22Rv1 (cell line): ENCODE data around the gene DSTN.

Experiments used
- H3K27ac ChIP-seq: fragments of 450-650 bp; 2 replicates; pipeline ENCODE4 v1.5.1; 2017
- ZFX ChIP-seq: fragments of 450-650 bp; IDR thresholded peaks from 2 replicates; pipeline ENCODE4 v1.6.1; 2017; ENCODE audit warnings: antibody characterized with exemption, borderline replicate concordance
- TF ChIP-seq, protein P1 (sequence below): fragments of 450-650 bp; IDR thresholded peaks from 2 replicates; pipeline ENCODE4 v1.5.1; 2017; ENCODE audit warnings: mild to moderate bottlenecking

The DSTN gene

GRCh38 chr20:17650301-17651128, 80.6 kb downstream of the DSTN start:
- no peak for TF ChIP-seq ZFX
- TF ChIP-seq, protein P1, sequence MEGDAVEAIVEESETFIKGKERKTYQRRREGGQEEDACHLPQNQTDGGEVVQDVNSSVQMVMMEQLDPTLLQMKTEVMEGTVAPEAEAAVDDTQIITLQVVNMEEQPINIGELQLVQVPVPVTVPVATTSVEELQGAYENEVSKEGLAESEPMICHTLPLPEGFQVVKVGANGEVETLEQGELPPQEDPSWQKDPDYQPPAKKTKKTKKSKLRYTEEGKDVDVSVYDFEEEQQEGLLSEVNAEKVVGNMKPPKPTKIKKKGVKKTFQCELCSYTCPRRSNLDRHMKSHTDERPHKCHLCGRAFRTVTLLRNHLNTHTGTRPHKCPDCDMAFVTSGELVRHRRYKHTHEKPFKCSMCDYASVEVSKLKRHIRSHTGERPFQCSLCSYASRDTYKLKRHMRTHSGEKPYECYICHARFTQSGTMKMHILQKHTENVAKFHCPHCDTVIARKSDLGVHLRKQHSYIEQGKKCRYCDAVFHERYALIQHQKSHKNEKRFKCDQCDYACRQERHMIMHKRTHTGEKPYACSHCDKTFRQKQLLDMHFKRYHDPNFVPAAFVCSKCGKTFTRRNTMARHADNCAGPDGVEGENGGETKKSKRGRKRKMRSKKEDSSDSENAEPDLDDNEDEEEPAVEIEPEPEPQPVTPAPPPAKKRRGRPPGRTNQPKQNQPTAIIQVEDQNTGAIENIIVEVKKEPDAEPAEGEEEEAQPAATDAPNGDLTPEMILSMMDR = no peak
- H3K27ac ChIP-seq = no peak overlapping the region

- no peak overlapping the region for H3K27ac ChIP-seq
- TF ChIP-seq, protein P1 = no peak
- TF ChIP-seq ZFX = no peak
Measured at GRCh38 chr20:17651129-17651759, 81.4 kb downstream of the DSTN start.

DNA sequence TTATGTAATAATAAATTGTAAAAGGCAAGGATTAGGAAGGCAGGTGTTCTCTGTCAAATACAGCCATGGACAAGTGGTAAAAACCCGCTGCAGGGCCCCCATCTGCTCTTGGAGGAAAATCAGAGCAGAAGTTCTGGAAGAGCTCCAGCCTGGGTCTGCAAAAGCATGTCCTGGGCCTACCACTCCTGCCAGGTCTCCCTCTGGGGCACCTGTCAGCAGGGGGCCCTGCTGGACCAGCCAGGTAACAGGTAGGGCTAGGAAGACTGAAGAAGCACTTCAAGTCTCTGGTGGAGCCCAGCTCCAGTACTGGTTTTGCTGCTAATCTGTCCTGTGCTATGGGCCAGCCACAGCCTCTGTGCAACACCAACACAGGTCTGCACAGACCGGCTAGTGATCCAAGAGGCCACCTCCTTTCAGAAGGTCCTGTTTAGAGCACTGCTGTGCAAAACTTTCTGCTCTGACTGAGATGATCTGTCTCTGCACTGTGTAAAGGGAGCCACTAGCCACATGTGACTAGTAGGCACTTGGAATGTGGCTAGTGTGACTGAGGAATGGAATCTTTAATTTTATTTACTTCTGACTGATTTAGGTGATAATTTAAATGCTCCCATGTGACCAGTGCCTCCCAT, 82.0 kb downstream of the DSTN start:
- no peak overlapping the region for H3K27ac ChIP-seq
- no peak for TF ChIP-seq ZFX
- TF ChIP-seq, protein P1 = peak; percentile 27; the same call in 1 of the 2 replicates

DNA sequence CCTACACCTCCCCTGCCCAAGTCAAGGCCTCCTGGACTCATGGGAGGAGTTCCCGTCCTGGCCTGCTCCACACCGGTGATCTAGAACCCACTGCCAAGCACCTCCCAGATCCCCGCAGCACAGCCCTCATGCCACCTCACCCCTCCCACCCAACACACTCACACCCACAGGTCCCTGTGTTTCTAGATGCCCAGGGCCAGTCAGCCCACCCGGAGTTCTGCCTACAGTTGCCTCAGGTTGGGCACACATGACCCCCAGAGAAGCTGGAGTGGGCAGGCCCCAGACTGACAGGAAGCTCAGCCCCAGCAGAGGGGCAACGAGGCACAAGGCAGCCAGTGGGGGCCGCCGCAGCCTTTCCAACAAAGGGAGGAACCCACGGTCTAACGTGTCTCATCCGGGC, 82.5 kb downstream of the DSTN start:
- H3K27ac ChIP-seq = no peak overlapping the region
- no peak for TF ChIP-seq ZFX
- TF ChIP-seq, protein P1 = no peak

DNA sequence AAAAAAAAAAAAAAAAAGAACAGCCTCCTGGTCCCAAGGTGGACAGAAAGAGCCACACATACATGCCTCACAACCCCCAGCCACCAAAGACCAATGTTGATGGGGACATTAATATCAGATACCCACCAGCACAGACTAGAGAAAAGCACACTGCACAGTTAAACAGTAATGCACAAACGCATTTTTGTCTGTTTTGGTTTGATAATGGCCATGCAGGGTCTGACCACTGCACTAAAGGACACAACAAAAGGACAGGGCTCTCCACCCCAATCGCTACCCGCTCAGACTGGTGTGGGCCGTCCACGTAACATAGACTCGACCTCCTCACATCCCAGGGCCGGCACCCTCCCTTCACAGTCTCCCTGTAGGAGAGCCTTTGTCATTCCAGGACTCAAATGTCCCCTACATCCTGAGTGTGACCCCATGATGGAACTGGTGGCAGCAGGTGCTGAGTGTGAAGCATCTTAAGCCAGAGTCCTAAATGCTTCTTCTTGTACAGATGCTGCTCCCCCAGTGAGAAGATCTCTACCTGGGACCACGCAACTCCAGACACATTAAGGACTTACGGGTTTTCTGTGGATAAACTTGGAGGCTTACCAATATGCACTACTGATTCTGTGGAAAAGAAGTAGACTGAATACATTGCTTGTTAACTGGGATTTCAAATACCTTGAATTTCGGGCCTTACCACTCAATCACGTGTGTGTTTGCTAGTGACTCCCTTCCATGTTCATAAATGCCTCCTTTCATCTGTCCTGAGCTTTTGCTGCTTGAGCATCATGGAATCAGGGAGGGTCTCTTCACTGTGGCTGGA, 84.2 kb downstream of the DSTN start:
- TF ChIP-seq, protein P1 = no peak
- TF ChIP-seq ZFX = no peak
- H3K27ac ChIP-seq = no peak overlapping the region

DNA sequence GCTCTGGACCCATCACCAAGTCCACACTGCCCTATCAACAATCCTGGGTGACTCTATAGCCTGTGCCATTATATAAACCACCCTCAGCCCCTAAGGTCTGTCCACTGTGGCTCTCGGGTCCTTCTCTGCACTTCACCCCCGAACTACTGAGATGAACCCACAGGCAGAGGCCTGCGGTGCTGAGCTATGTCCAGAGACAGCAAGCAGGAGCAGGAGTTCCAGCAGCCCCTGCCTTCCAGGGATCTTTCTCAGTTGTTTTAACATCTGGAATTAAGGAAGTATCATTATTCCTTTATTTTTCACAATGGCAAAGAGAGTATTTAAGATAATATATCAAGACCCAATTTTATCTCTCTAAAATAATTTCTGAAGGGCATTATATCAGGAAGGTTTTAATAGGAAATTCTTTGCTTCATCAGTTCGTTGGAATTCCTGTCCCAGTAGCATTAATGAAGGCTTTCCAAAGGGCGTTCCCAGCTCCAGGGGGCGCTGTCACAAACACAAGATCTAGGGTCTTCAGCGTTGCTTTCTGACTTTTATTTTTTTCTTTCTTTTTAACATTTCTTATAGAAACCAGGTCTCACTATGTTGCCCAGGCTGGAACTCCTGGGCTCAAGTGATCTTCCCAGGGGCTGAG, 84.9 kb downstream of the DSTN start:
- H3K27ac ChIP-seq = no peak overlapping the region
- TF ChIP-seq, protein P1 = peak; percentile 85
- TF ChIP-seq ZFX = no peak
